GM19240 (cell line): ENCODE data around the gene CALN1.
"Not testable (repeated sequence)": the region's sequence is repeated elsewhere in the genome, so short reads cannot be mapped to it uniquely, and the experiment has no call there.

Experiments used
- DNase-seq: peaks from one replicate; pipeline ENCODE4 v3.0.0; 2011; ENCODE audit warnings: low spot score; ENCODE audit not compliant: insufficient read length

Gene CALN1

GRCh38 chr7:71987200-71987767 lies 424.9 kb downstream of the CALN1 start:
- DNase-seq: no peak

DNA sequence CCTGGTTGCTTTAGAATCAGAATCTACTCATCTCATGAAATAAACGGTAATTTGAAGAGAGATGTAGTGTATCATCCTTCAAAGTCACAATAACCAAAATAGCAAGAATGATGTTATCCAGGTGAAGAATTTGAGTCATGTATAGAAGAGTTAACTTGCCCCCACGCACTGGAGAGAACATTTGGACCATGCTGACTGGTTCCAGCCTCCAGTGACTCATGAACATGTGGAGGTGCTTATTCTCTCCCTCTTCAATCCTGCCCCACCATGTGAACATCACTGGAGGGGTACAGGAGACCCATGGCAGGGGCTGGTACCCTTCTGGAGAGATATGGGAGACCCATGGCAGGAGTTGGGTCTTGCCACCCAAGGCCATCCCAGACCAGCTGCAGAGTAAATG lies 427.8 kb downstream of the CALN1 start:
- no peak for DNase-seq

DNA sequence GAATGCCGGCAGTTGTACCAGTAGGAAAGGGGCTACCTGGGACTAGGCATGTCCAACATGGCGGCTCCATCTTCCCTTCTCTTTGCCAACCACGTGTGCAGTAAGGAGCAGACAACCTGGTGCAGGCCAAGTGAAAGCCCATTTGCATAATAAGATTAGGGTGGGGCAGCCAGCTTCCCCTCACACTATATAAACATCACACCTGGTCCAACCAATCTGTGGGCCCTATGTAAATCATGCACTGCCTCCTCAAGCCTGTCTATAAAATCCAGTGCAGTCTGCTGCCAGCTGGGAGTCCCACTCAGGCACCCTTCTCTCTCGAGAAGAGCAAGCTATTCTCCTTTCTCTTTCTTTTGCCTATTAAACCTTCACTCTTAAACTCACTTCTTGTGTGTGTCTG lies 429.3 kb downstream of the CALN1 start:
- DNase-seq: no peak

- DNase-seq: no peak
Observed at GRCh38 chr7:71976645-71977044, 435.5 kb downstream of the CALN1 start.

- DNase-seq: no peak
Observed at GRCh38 chr7:71974611-71975010, 437.5 kb downstream of the CALN1 start.

DNA sequence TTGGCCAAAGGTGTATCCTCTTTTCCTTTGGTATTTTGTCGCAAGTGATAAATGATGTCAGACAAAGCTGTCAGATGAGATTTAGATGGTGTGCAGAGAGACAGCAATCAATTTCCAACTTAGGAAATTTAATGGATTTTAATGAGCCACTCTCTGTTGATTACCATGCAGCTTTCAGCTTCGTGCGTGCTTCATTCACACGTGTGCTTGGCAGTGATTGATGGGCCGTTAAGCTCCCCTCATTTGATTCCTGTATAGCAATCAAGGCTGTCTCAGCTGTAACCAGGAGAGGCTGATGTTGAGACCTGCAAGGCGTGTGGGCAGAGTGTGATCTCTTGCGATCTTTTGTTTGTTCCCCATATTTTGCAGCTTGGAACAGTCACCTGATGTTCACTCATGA lies 439.6 kb downstream of the CALN1 start:
- no peak for DNase-seq

DNA sequence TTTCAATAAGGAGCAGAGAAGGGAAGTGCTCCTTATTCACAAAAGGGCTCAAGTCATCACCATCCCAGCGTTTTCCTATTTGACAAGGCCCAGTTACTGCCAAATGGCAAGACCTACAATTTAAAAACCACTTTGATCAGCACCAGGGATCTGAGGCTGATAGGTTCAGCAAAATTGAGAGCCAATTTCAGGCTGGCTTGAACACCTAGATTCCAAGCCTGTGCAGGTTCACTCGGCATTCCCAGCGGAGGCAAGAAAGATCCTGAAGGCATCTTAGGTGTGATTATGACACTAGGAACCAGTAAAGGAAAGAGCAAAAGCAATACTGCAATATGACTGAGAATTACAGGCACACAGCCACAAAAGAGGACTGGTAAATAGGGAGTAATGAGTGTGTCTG lies 441.4 kb downstream of the CALN1 start:
- DNase-seq: no peak

- no peak for DNase-seq
Observed at GRCh38 chr7:71962636-71963035, 449.5 kb downstream of the CALN1 start.

GRCh38 chr7:71961283-71961682 lies 450.9 kb downstream of the CALN1 start:
- no peak for DNase-seq

DNA sequence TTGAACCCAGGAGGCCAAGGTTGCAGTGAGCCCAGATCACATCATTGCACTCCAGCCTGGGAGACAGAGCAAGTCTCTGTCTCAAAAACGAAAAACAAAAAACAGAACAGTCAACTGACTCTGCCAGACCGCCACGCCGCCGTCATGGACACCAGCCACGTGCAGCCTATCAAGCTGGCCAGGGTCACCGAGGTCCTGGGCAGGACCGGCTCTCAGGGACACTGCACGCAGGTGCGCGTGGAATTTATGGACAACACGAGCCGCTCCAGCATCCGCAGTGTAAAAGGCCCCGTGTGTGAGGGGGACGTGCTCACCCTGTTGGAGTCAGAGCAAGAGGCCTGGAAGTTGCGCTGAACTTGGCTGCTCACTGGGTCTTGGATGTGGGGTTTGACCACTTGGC lies 470.0 kb downstream of the CALN1 start:
- no peak for DNase-seq

- no peak for DNase-seq
Observed at GRCh38 chr7:71937840-71938371, 474.2 kb downstream of the CALN1 start.

GRCh38 chr7:71935674-71936073 lies 476.5 kb downstream of the CALN1 start:
- DNase-seq: no peak

GRCh38 chr7:71933426-71933825 lies 478.7 kb downstream of the CALN1 start:
- no peak for DNase-seq

- no peak for DNase-seq
Observed at GRCh38 chr7:71925663-71926062, 486.5 kb downstream of the CALN1 start.

GRCh38 chr7:71914204-71914603 lies 497.9 kb downstream of the CALN1 start:
- DNase-seq: not testable (repeated sequence)

GRCh38 chr7:71912476-71912875 lies 499.7 kb downstream of the CALN1 start:
- no peak for DNase-seq

- no peak for DNase-seq
Observed at GRCh38 chr7:71911051-71911450, 501.1 kb downstream of the CALN1 start.

DNA sequence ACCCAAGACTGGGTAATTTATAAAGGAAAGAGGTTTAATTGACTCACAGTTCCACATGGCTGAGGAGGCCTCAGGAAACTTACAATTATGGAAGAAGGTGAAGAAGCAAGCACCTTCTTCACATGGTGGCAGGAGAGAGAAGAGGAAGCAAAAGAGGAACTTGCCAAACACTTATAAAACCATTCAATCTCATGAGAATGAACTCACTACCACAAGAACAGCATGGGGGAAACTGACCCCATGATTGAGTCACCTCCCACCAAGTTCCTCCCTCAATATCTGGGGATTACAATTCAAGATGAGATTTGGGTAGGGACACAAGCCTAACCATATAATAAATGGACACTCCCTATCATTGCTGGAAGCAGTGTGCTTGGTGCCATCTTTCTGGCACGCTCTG lies 506.3 kb downstream of the CALN1 start:
- no peak for DNase-seq

GRCh38 chr7:71904484-71904883 lies 507.7 kb downstream of the CALN1 start:
- no peak for DNase-seq

GRCh38 chr7:71900556-71900955 lies 511.6 kb downstream of the CALN1 start:
- DNase-seq: no peak

- DNase-seq: no peak
Observed at GRCh38 chr7:71896535-71896934, 515.6 kb downstream of the CALN1 start.

GRCh38 chr7:71886046-71886445 lies 526.1 kb downstream of the CALN1 start:
- DNase-seq: no peak

- DNase-seq: no peak
Observed at GRCh38 chr7:71885487-71885886, 526.7 kb downstream of the CALN1 start.

DNA sequence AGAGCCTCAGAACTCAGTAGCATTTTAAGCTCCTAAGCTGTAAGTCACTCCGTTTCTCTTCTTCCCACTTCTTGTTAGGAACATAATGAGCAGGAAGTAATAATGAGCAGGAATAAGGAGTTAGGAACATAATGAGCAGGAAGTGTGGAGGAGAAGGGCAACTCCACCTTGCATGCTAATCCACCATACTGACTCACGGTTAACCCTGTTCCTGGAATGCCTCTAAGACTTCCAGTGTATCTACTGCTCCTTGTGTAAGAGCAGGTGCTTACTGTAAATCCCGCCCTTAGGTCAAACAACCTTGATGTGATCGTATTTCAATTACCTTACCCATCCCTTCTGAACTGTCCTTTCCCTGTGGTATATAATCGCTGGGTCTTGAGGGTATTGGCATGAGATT lies 528.7 kb downstream of the CALN1 start:
- no peak for DNase-seq
